Adrenal gland (tissue), 5 donors: Measurements from ENCODE around the gene ORAI2.

Experiments
- POLR2A ChIP-seq, 2 donors: fragments of 450-650 bp; IDR thresholded peaks; one replicate each; pipeline ENCODE4 v1.6.1; 2017; ENCODE audit warnings: antibody characterized with exemption in 2 of 2, mild to moderate bottlenecking in 2 of 2, moderate library complexity in 1 of 2
- TF ChIP-seq, protein P1 (sequence below), 6 experiments: fragments of 450-650 bp in 4 of 6; fragments of 200-600 bp in 2 of 6; sonication (generic) in 1 of 6; IDR thresholded peaks; 1 replicate in 5 of 6; 2 replicates in 1 of 6; pipeline versions ENCODE4 v1.5.1 to v1.8.0; 2016 to 2021; ENCODE audit warnings: antibody characterized with exemption in 6 of 6, mild to moderate bottlenecking in 2 of 6, moderate library complexity in 1 of 6
- donor health status: DM: no; HTN: no; CAD: no.

DNA sequence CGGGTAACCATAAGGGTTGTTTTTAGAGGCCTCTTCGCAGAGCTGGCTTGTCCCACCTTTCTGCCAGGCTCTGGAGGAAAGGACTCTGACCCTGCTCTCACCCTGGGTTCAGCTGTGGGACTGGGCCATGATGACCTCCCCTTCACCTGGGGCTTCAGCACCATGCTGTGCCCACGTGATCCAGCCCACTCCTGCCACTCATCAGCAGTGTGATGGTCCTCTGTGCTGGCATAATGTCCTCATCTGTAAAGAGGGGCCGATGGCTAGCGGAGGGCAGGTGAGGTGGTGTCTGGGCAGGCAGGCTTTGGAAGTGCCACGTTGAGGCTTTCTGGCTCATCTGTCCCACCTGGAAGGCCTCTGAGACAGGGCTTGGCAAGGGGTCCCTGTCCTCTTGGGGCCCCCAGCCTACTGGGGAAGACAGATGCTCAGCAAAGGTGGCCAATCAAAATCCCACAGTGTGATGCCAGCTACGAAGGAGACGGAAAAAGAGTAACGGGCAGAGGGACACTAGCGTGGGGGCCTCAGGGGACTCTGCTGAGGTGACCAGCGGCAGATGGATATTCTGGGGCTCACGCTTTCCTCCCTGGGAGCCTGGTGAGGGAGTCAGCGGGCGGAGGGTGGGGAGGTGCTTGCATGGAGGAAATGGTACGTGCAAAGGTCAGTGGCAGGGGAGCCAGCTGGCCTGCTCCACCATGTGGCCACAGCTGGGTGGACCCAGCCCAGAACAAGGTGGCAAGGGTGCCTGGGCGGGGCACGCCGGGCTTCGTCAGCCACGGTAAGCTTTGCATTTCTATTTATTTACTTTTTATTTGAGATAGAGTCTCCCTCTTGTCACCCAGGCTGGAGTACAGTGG lies 36.8 kb downstream of the ORAI2 start:
- TF ChIP-seq, protein P1, sequence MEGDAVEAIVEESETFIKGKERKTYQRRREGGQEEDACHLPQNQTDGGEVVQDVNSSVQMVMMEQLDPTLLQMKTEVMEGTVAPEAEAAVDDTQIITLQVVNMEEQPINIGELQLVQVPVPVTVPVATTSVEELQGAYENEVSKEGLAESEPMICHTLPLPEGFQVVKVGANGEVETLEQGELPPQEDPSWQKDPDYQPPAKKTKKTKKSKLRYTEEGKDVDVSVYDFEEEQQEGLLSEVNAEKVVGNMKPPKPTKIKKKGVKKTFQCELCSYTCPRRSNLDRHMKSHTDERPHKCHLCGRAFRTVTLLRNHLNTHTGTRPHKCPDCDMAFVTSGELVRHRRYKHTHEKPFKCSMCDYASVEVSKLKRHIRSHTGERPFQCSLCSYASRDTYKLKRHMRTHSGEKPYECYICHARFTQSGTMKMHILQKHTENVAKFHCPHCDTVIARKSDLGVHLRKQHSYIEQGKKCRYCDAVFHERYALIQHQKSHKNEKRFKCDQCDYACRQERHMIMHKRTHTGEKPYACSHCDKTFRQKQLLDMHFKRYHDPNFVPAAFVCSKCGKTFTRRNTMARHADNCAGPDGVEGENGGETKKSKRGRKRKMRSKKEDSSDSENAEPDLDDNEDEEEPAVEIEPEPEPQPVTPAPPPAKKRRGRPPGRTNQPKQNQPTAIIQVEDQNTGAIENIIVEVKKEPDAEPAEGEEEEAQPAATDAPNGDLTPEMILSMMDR (IDR thresholded peaks at IDR 0.05) = no peak
- no peak for TF ChIP-seq POLR2A (IDR thresholded peaks at IDR 0.05)
